ENCODE measurements around the gene ATP8A2. TPM values are rescaled to one million over a fixed set of nuclear protein-coding genes. Genes with fewer than 3 reads are reported as not detected.

Gene ATP8A2
- total and polyA plus RNA-seq, 3 donors from 2014 or later: 14.2 to 38.3 (median 16.5) TPM

GRCh38 chr13:25869941-25870340 is 498.2 kb downstream of the ATP8A2 start:
- H3K4me1 ChIP-seq: no peaks in the 10 kb centered on the region
- intact Hi-C loops (cut with DNase I; ENCODE audit: low total_unique reads): no loop called here
- WGBS, 2 donors: 86 to 89% methylated on average over 12 of the region's 12 CpGs
- H3K4me3 ChIP-seq: no peak overlapping the region
- H3K36me3 ChIP-seq (ENCODE audit: low read depth, missing control alignments): no peaks in the 10 kb centered on the region
- TF ChIP-seq CTCF (IDR thresholded peaks at IDR 0.05) (no peak), POLR2A (IDR thresholded peaks at IDR 0.05) (no peak)
- DNase-seq: no peak
- no peaks in the 10 kb centered on the region for H3K9me3 ChIP-seq
- H3K27ac ChIP-seq: no peak overlapping the region
- H3K27me3 ChIP-seq: no peaks in the 10 kb centered on the region

GRCh38 chr13:25871389-25872125 is 499.8 kb downstream of the ATP8A2 start:
- WGBS, 2 donors: 93 to 95% methylated on average over 11 of the region's 11 CpGs
- H3K9me3 ChIP-seq: no peaks in the 10 kb centered on the region

GRCh38 chr13:25872481-25873241 is 500.9 kb downstream of the ATP8A2 start:
- Histone ChIP-seq H3K27me3 (no peaks in the 10 kb centered on the region), H3K27ac (no peak overlapping the region), H3K4me3 (no peak overlapping the region), H3K4me1 (no peaks in the 10 kb centered on the region), H3K9me3 (no peaks in the 10 kb centered on the region), H3K36me3 (ENCODE audit: low read depth, missing control alignments) (no peaks in the 10 kb centered on the region)
- no peak for DNase-seq
- intact Hi-C loops (cut with DNase I; ENCODE audit: low total_unique reads): no loop called here
- TF ChIP-seq POLR2A (IDR thresholded peaks at IDR 0.05): no peak
- TF ChIP-seq CTCF (IDR thresholded peaks at IDR 0.05): no peak
- WGBS, 2 donors: 53 to 58% methylated on average over 7 of the region's 7 CpGs

More at GRCh38 chr13:25871389-25872125, 499.8 kb downstream of the ATP8A2 start:
- intact Hi-C loops (cut with DNase I; ENCODE audit: low total_unique reads): no loop called here
- DNase-seq: no peak
- Histone ChIP-seq H3K27me3 (no peaks in the 10 kb centered on the region), H3K27ac (no peak overlapping the region), H3K4me1 (no peaks in the 10 kb centered on the region), H3K36me3 (ENCODE audit: low read depth, missing control alignments) (no peaks in the 10 kb centered on the region), H3K4me3 (no peak overlapping the region)
- no peak for TF ChIP-seq POLR2A (IDR thresholded peaks at IDR 0.05)
- TF ChIP-seq CTCF (IDR thresholded peaks at IDR 0.05): no peak

- intact Hi-C loops (cut with DNase I; ENCODE audit: low total_unique reads): no loop called here
- no peak for DNase-seq
- Histone ChIP-seq H3K27me3 (no peaks in the 10 kb centered on the region), H3K36me3 (ENCODE audit: low read depth, missing control alignments) (no peaks in the 10 kb centered on the region), H3K9me3 (no peaks in the 10 kb centered on the region), H3K27ac (no peak overlapping the region), H3K4me3 (no peak overlapping the region), H3K4me1 (no peaks in the 10 kb centered on the region)
- TF ChIP-seq POLR2A (IDR thresholded peaks at IDR 0.05) (no peak), CTCF (IDR thresholded peaks at IDR 0.05) (no peak)
- 52 to 79% methylated on average over 2 of the region's 2 CpGs for WGBS, 2 donors
These were observed 501.5 kb downstream of the ATP8A2 start for GRCh38 chr13:25873242-25873612.

Measured in testis (tissue), 3 donors.